ENCODE measurements around the gene TCIRG1. TPM values are rescaled to one million over a fixed set of nuclear protein-coding genes. Genes with fewer than 3 reads are reported as not detected.

The TCIRG1 gene
- total RNA-seq, 1 donor from 2014 or later, result 50.6 TPM

- DNase-seq (ENCODE audit: low read depth, low spot score), result no peak
Observed at GRCh38 chr11:68016904-68017817, 21.7 kb upstream of the TCIRG1 start.

- DNase-seq (ENCODE audit: low read depth, low spot score), result no peak
Observed at GRCh38 chr11:68017980-68018729, 20.7 kb upstream of the TCIRG1 start.

DNA sequence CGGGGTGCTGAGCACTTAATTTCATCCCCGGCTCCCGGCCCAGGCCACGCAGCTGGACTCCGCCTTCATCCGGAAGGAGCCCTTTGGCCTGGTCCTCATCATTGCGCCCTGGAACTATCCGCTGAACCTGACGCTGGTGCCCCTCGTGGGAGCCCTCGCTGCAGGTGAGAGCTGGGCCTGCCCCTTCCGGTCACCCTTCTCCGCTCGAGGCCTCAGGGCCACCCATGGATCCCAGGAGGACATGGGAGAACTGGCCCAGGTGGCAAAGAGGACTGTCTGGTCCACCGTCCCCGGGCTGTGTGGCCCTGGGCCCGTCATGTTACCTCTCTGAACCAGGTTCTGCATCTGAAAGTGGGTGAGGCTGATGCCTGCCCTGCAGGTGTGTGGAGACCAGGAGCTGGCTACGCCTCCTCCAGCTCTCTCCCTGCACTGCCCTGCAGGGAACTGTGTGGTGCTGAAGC, 20.1 kb upstream of the TCIRG1 start:
- DNase-seq (ENCODE audit: low read depth, low spot score), result no peak

- no peak for DNase-seq (ENCODE audit: low read depth, low spot score)
Observed at GRCh38 chr11:68019486-68019885, 19.3 kb upstream of the TCIRG1 start.

DNA sequence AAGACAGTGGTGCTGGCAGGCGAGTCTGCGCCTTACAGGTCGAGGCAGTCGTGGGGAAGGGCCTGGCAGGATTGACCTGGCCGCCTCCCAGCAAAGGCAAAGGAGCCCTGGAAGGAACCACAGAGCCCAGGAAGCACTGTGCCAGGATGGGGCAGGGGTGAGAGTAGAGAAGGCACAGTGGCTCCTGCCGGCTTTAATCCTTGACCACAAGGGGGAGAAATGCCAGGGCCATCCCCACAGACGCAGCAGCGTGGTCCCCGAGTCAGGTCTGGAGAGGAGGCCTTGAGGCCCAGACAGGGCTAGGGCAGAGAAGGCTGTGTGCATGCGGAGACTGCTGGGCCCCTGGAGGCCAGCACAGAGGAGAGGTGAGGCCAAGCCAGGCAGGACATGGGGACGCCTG, 18.2 kb upstream of the TCIRG1 start:
- no peak for DNase-seq (ENCODE audit: low read depth, low spot score)

- DNase-seq (ENCODE audit: low read depth, low spot score), result no peak
Observed at GRCh38 chr11:68021167-68021787, 17.5 kb upstream of the TCIRG1 start.

- no peak for DNase-seq (ENCODE audit: low read depth, low spot score)
Observed at GRCh38 chr11:68022531-68022930, 16.3 kb upstream of the TCIRG1 start.

GRCh38 chr11:68024508-68024907, 14.3 kb upstream of the TCIRG1 start:
- DNase-seq (ENCODE audit: low read depth, low spot score), result no peak

DNA sequence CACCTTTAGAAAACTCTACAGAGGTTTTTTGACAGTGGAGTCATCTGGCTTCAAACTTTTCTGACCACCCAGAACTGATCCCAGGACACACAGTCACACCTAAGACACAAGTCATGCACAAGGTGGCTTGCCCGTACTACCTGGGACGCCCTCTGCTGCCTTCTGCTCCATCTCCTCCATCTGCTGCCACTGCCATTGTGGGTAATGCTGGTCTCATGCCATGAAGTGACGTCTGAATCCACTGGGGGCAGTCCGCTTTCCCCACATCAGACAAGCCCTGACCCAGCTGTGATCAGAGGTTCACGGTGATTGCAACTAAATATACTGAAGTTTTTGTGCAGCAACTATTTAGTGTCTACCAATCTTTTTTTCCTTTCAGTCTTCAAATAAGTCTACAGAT, 13.8 kb upstream of the TCIRG1 start:
- no peak for DNase-seq (ENCODE audit: low read depth, low spot score)

- DNase-seq (ENCODE audit: low read depth, low spot score), result no peak
Observed at GRCh38 chr11:68026391-68027105, 12.3 kb upstream of the TCIRG1 start.

DNA sequence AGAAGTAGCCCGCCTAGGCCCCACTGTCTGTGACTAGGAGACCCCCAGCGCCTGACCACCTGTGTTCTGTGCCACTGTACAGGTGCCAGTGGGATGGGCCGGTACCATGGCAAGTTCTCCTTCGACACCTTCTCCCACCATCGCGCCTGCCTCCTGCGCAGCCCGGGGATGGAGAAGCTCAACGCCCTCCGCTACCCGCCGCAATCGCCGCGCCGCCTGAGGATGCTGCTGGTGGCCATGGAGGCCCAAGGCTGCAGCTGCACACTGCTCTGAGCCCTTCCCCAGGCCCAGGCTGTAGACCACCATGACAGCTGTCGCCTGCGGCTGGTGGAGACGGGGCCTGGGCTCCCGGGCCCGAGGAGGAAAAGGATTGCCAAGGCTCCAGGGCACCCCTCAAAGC, 11.2 kb upstream of the TCIRG1 start:
- DNase-seq (ENCODE audit: low read depth, low spot score), result no peak

DNA sequence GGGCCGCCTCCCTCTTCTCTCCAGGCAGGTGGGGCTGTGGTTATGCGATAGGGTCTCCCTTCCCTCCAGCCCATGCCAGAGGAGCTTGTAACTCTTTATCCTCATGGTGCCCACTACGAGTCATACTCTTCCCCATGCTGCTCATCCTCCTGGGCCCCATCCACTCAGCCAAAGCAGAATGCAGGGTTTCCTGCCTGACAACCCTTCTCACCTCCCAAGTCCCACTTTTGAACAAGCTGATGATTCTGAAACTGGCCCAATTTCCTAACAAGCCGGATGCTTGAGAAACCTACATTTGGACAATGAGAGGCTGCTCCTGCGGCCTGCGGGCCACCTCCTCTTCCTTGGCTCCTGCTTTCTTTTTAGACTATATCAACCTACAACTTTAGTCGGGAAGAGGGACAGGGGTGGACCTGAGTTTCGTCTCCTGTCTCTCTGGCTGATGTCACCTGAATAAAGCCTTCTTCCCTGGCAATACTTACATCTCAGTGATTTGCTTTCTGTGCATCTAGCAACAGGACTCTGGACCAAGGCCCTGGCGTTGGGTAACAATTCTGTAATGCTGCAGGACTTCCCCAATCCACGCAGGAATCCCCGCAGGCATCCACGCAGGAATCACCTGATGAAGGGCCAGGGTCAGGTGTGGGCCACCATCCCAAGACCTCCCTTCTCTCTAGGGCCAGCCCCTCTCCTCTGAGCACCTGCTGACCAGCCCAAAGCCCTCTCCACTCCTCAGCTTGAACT, 9.9 kb upstream of the TCIRG1 start:
- no peak for DNase-seq (ENCODE audit: low read depth, low spot score)

DNA sequence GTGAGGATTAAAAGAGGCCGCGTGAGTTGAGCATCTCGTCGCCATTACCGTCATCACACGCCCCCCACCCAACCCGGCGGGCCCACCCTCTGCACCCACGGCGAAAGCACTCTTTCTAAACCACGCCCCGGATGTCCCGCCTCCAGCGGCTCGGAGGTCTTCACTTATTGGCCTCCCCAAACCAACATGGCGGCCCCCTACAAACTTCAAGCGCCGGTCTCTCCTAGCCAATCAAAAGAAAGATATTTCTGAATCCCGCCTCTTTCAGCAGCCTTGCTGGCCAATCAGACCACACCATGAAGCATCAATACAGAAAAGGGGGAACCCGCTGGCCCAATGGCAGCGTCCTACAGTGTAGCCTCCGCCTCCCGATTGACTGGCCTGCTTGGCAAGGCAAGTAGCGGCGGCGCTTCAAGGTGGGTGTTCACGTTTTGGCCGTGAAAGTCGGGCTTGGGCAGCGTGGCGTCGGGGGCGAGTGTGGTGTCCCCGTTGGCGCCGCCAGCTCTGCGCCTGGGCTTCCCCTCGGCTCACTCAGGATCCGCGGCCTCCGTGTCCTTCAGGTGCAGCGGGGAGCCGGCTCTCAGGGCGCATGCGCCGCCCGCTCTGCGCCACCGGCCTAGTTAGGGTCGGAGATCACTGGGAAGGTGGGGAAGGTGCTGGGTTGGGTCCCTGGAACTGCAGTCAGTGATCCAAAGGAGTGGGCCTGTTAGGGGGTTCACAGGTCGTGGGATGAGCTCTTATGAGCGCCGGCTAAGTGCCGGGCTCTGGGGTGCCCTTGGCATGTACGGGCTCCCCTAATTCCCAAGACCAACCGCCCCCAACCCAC, 8.3 kb upstream of the TCIRG1 start, which contains the start of gene NDUFS8:
NDUFS8 (plus strand) TSS at position 364 of the 826 bp plus-strand sequence. CDS start 1,471 bp downstream, outside the sequence.
- peak; percentile 96 for DNase-seq (ENCODE audit: low read depth, low spot score)

DNA sequence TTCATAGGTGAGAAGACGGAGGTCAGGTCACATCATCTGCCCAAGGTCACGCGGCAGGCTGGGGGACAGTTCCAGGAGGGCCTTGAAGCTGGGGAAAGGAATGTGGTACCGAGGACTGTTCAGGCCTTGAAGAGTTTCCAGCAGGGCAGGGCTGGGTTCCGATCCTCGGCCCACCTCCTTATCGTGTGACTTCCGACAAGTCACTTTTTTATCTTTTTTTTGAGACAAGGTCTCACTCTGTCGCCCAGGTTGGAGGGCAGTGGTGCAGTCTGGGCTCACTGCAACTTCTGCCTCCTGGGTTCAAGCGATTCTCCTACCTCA, 7.7 kb upstream of the TCIRG1 start:
- DNase-seq (ENCODE audit: low read depth, low spot score), result no peak

- no peak for DNase-seq (ENCODE audit: low read depth, low spot score)
Observed at GRCh38 chr11:68032003-68032402, 6.8 kb upstream of the TCIRG1 start.

- no peak for DNase-seq (ENCODE audit: low read depth, low spot score)
Observed at GRCh38 chr11:68032997-68033707, 5.7 kb upstream of the TCIRG1 start.

GRCh38 chr11:68033708-68034045, 5.1 kb upstream of the TCIRG1 start:
- DNase-seq (ENCODE audit: low read depth, low spot score), result no peak

DNA sequence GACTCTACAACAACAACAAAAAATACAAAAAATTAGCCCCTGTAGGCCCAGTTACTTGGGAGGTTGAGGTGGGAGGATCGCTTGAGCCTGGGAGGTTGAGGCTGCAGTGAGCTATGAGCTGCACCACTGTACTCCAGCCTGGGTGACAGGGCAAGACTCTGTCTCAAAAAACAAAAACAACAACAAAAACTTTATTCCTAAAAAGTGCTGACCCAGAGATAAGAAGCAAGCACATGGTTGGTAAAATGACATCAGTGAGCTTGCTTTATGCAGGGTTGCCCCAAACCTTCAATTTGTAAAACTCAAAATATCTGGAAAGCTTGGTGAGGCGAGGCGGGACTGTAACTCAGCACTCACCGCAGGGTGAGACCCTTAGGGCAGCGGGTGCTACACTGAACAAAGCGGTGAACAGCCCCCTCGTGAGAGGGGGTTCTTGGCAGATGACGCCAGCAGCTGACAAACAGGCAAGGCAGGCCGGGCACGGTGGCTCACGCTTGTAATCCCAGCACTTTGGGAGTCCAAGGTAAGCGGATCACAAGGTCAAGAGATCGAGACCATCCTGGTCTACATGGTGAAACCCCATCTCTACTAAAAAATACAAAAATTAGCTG, 3.5 kb upstream of the TCIRG1 start:
- DNase-seq (ENCODE audit: low read depth, low spot score), result no peak

All from pulmonary artery endothelial cell (primary cell).